CD4-positive, alpha-beta T cell (primary cell): ENCODE results near the gene GTF2IRD1. TPM values are rescaled to one million over a fixed set of nuclear protein-coding genes. Genes with fewer than 3 reads are reported as not detected.

Source experiments
- ATAC-seq: fragments of 200-7000 bp; cut with Tn5 transposase; one replicate; pipeline ENCODE4 v1.10.0; 2022; ENCODE audit warnings: mild to moderate bottlenecking; ENCODE audit not compliant: poor library complexity
- CTCF ChIA-PET: fragments of 350-600 bp; sonication (Branson Sonifier 250); formaldehyde crosslinking; loops from one replicate; lab custom pipeline; 2021; ENCODE audit warnings: antibody characterized with exemption, inconsistent platforms; lab: Charles Lee
- POLR2A ChIA-PET: fragments of 350-600 bp; sonication (Branson Sonifier 250); formaldehyde crosslinking; loops from one replicate; lab custom pipeline; 2021; ENCODE audit warnings: antibody characterized with exemption, inconsistent platforms; lab: Charles Lee
- DNase-seq, 14 experiments: peaks; one replicate each; pipeline ENCODE4 v3.0.0-alpha.2; 2013 to 2020; ENCODE audit warnings: mixed read lengths in 2 of 14
- H3K27ac ChIP-seq, 2 donors: one replicate each; pipeline versions ENCODE4 v1.5.1 to v1.7.0; 2013; ENCODE audit warnings: low read length in 2 of 2, low read depth in 1 of 2, mild to moderate bottlenecking in 1 of 2
- H3K27me3 ChIP-seq, 2 experiments: 1 replicate in 1 of 2; 2 replicates in 1 of 2; pipeline versions ENCODE4 v1.6.1 to v1.7.0; 2013; ENCODE audit warnings: low read length in 2 of 2, control low read depth in 1 of 2, mild to moderate bottlenecking in 1 of 2, moderate library complexity in 1 of 2; ENCODE audit not compliant: insufficient read depth in 2 of 2, control insufficient read depth in 1 of 2
- H3K36me3 ChIP-seq: one replicate; pipeline ENCODE4 v1.6.1; 2013; ENCODE audit warnings: low read length, control low read depth; ENCODE audit not compliant: insufficient read depth
- H3K4me1 ChIP-seq: one replicate; pipeline ENCODE4 v1.6.1; 2013; ENCODE audit warnings: low read length, control low read depth; ENCODE audit not compliant: insufficient read depth
- H3K4me3 ChIP-seq: one replicate; pipeline ENCODE4 v1.5.1; 2013; ENCODE audit warnings: mild to moderate bottlenecking, low read length, moderate library complexity
- H3K9me3 ChIP-seq, 2 experiments: 1 replicate in 1 of 2; 2 replicates in 1 of 2; pipeline versions ENCODE4 v1.6.1 to v1.7.0; 2013; ENCODE audit warnings: low read length in 2 of 2, mild to moderate bottlenecking in 2 of 2, control low read depth in 1 of 2, moderate library complexity in 1 of 2; ENCODE audit not compliant: control insufficient read depth in 1 of 2, insufficient read depth in 1 of 2
- H3K27ac Mint-ChIP-seq: one replicate; pipeline ENCODE4 v1.8.0; 2020; ENCODE audit warnings: mixed read lengths
- H3K27me3 Mint-ChIP-seq: one replicate; pipeline ENCODE4 v1.8.0; 2021; ENCODE audit warnings: mixed read lengths
- H3K36me3 Mint-ChIP-seq: one replicate; pipeline ENCODE4 v1.8.0; 2021; ENCODE audit warnings: low read depth, mixed read lengths
- H3K4me1 Mint-ChIP-seq: one replicate; pipeline ENCODE4 v1.8.0; 2021; ENCODE audit warnings: low read depth, mixed read lengths
- H3K4me3 Mint-ChIP-seq: one replicate; pipeline ENCODE4 v1.8.0; 2020; ENCODE audit warnings: mild to moderate bottlenecking, mixed read lengths
- H3K9me3 Mint-ChIP-seq: one replicate; pipeline ENCODE4 v1.8.0; 2020; ENCODE audit warnings: mixed read lengths
- CTCF ChIP-seq: fragments of 200-600 bp; IDR thresholded peaks from one replicate; pipeline ENCODE4 v1.8.0; 2022; ENCODE audit warnings: antibody characterized with exemption, mild to moderate bottlenecking
- intact Hi-C, 2 experiments: fragments of 100-400 bp; cut with DNase I in 1 of 2; cut with micrococcal nuclease in 1 of 2; formaldehyde crosslinking; loops; one replicate each; pipeline versions ENCODE4 v1.15.1 to v1.9.0; 2023 to 2025; cut with DNase I, micrococcal nuclease
- polyA plus RNA-seq, 2 donors: library from polyadenylated mRNA; unstranded; fragments of 120-200 nt; gene quantifications; one replicate each; pipeline ENCODE4 v1.2.1, GENCODE V29; 2013
- total RNA-seq, 174 experiments: library from RNA in 2 of 174; stranded (reverse) in 2 of 174; gene quantifications; one replicate each; pipeline ENCODE4 v1.2.3 and lab custom pipeline; 2021 to 2026

The GTF2IRD1 gene
- total RNA-seq (1 to 10 TPM in 1 of 2 experiments, under 1 TPM in 1; 0.74 to 1.2 TPM), total RNA-seq (lab: John Stamatoyannopoulos, UW) (0.34 to 59.1 (median 6.9) reads per million in 172 experiments)
- polyA plus RNA-seq (2013, experiment 1 of 2), result 0.71 TPM
- polyA plus RNA-seq (2013, experiment 2 of 2), result 1.3 TPM

DNA sequence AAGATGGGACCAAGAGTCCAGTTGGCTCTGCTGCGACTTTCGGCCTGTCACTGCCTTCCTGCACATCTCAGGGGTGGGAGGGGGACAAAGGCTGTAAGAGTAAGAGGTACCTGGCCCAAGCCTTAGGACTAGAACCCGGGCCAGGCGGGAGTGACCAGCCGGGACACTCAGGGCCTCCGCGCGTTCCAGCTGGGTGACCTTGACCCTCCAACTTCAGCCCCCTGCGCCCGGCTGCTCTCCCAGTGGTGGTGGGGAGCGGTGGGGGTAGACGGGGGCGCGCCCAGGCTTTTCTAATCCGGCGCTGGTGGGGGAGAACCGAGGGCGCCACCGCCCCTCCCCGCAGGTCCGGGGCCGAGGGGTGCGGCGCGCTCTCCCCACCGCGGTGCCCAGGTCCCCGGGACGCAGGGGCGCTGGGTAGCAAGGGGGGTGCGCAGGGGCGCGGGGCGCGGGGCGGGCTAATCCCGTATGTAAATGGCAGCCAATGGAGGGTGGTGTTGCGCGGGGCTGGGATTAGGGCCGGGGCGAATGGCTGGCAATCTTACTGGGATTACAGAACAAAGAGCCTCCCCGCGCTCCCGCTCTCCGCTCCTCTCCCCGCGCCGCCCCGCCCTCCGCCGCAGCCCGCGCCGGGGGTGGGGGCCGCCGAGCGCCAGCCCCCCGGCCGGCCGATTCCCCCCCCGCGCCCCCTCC lies at the start of gene GTF2IRD1:
Gene GTF2IRD1, plus strand, starts transcription at position 585 of the 690 bp plus-strand sequence. CDS start 54,175 bp downstream, outside the sequence.
- H3K4me3 Mint-ChIP-seq, result peak within 1 kb of the TSS; percentile 87
- peak within 1 kb of the TSS; percentile 96 for H3K27ac Mint-ChIP-seq
- TF ChIP-seq CTCF, result no peak
- no peaks in the 10 kb centered on the region for H3K27me3 Mint-ChIP-seq
- Histone ChIP-seq H3K27ac (peak within 1 kb of the TSS; percentile 78 to 81), H3K4me1 (peaks cover 38% of the 10 kb centered on the region), H3K4me3 (peak within 1 kb of the TSS; percentile 58), H3K27me3 (no peaks in the 10 kb centered on the region), H3K36me3 (no peaks in the 10 kb centered on the region), H3K9me3 (no peaks in the 10 kb centered on the region)
- H3K9me3 Mint-ChIP-seq, result no peaks in the 10 kb centered on the region
- ChIA-PET POLR2A (no interaction called here), CTCF (no interaction called here)
- peaks cover 5% of the 10 kb centered on the region for H3K36me3 Mint-ChIP-seq
- ATAC-seq (peak; percentile 38), DNase-seq (peak; percentile 30 to 73 (median 47))
- intact Hi-C loops, result loop anchor here in 1 of 2 experiments (5.0 kb wide), 1 partner anchor 204 kb away; the partner anchor contains the start of gene GTF2I
- H3K4me1 Mint-ChIP-seq, result peaks cover 20% of the 10 kb centered on the region

DNA sequence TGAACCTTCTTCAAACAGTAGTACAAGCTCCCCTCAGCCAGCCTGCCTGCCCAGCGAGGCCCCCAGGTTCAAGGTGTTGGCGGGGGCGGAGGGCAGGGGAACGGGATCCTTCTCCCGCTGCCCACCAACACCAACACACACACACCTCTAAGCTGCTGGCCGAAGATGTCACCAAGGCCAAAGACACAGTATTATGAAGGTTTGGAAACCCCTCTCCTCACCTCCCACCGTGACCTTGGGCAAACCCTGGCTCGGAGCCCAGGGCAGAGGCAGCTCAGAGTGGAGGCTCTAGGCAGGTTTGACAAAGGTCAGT lies 49.4 kb upstream of the GTF2IRD1 start:
- Mint-ChIP-seq H3K4me3 (no peak overlapping the region), H3K27ac (no peak overlapping the region), H3K27me3 (no peaks in the 10 kb centered on the region), H3K9me3 (no peaks in the 10 kb centered on the region), H3K4me1 (no peaks in the 10 kb centered on the region), H3K36me3 (no peaks in the 10 kb centered on the region)
- ATAC-seq, result no peak
- H3K9me3 ChIP-seq, result no peaks in the 10 kb centered on the region
- peaks cover 4% of the 10 kb centered on the region for H3K4me1 ChIP-seq
- H3K27me3 ChIP-seq, result no peaks in the 10 kb centered on the region
- H3K4me3 ChIP-seq, result no peak overlapping the region
- intact Hi-C loops, result loop anchor here in 1 of 2 experiments (10.0 kb wide), 1 partner anchor 110 kb away; no protein-coding TSS in a partner anchor
- H3K36me3 ChIP-seq, result no peaks in the 10 kb centered on the region
- no peak for DNase-seq
- no peak overlapping the region for H3K27ac ChIP-seq
- POLR2A ChIA-PET, result no interaction called here
- CTCF ChIA-PET, result no interaction called here
- TF ChIP-seq CTCF, result no peak

DNA sequence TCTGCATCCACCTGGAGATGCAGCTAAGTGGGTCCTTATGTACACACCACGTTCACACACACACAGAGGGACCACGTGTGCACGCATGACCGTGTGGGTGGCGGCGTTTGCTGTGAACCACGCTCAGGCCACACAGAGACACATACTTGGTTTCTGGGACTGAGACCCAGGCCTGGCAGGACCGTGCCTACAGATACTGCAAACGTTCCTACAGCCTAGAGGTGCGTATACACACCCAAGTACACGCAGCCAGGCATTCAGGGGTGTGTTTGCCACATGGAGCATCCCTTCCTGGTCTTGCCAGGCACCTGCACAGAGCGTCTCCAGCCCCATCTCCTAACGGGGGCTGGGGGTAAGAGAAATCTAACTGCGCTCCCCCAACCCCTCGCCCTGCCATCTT lies 49.0 kb upstream of the GTF2IRD1 start:
- no peak overlapping the region for H3K4me3 Mint-ChIP-seq
- no peak for DNase-seq
- no peak overlapping the region for H3K27ac ChIP-seq
- peaks cover 4% of the 10 kb centered on the region for H3K4me1 ChIP-seq
- no peaks in the 10 kb centered on the region for H3K9me3 ChIP-seq
- intact Hi-C loops, result loop anchor here in 1 of 2 experiments (10.0 kb wide), 1 partner anchor 110 kb away; no protein-coding TSS in a partner anchor
- H3K4me1 Mint-ChIP-seq, result no peaks in the 10 kb centered on the region
- ChIA-PET CTCF (no interaction called here), POLR2A (no interaction called here)
- H3K36me3 Mint-ChIP-seq, result no peaks in the 10 kb centered on the region
- no peaks in the 10 kb centered on the region for H3K27me3 ChIP-seq
- H3K27ac Mint-ChIP-seq, result no peak overlapping the region
- TF ChIP-seq CTCF, result no peak
- ATAC-seq, result no peak
- H3K4me3 ChIP-seq, result no peak overlapping the region
- no peaks in the 10 kb centered on the region for H3K9me3 Mint-ChIP-seq
- H3K36me3 ChIP-seq, result no peaks in the 10 kb centered on the region
- H3K27me3 Mint-ChIP-seq, result no peaks in the 10 kb centered on the region
